Panc1 (cell line): Measurements from ENCODE around the gene CD46. TPM values are rescaled to one million over a fixed set of nuclear protein-coding genes. Genes with fewer than 3 reads are reported as not detected.

Source experiments
- ATAC-seq: fragments of 200-7000 bp; cut with Tn5 transposase; 2 replicates; pipeline ENCODE4 v1.9.1; 2020; ENCODE audit warnings: mild to moderate bottlenecking, moderate library complexity
- BruUV-seq: library from RNA; stranded (reverse); fragments of 400-500 nt; replicated peaks from 2 replicates; lab custom pipeline; 2021; lab: Mats Ljungman, UMichigan
- CTCF ChIA-PET: fragments of 300-600 bp; sonication (Branson Sonifier 250); formaldehyde crosslinking; loops from one replicate; lab custom pipeline; 2022; ENCODE audit warnings: antibody characterized with exemption; lab: Charles Lee
- POLR2A ChIA-PET: fragments of 300-600 bp; sonication (Branson Sonifier 250); formaldehyde crosslinking; loops from one replicate; lab custom pipeline; 2022; ENCODE audit warnings: antibody characterized with exemption; lab: Charles Lee
- DNase-seq: peaks from one replicate; pipeline ENCODE4 v3.0.0-alpha.2; 2010; ENCODE audit warnings: low read depth, low spot score
- H3K27ac ChIP-seq: 2 replicates; pipeline ENCODE4 v1.5.1; 2011; ENCODE audit warnings: mild to moderate bottlenecking, low read length, inconsistent platforms
- H3K27me3 ChIP-seq: fragments of 200-500 bp; sonication (Bioruptor generic); 2 replicates; pipeline ENCODE4 v1.6.0; 2014; ENCODE audit warnings: low read length, inconsistent platforms; ENCODE audit not compliant: control insufficient read depth, insufficient read depth
- H3K36me3 ChIP-seq: fragments of 200-500 bp; sonication (Bioruptor generic); 2 replicates; pipeline ENCODE4 v1.5.1; 2014; ENCODE audit warnings: inconsistent platforms, mild to moderate bottlenecking, low read length, moderate library complexity; ENCODE audit not compliant: control insufficient read depth, insufficient read depth
- H3K4me1 ChIP-seq: 2 replicates; pipeline ENCODE4 v1.5.1; 2011; ENCODE audit warnings: inconsistent platforms, mild to moderate bottlenecking, low read length, moderate library complexity; ENCODE audit not compliant: control insufficient read depth, insufficient read depth
- H3K4me3 ChIP-seq, 2 experiments: 2 replicates each; pipeline ENCODE4 v1.5.1; 2011 to 2012; ENCODE audit warnings: low read depth in 2 of 2, low read length in 2 of 2, mild to moderate bottlenecking in 2 of 2, inconsistent platforms in 1 of 2, moderate library complexity in 1 of 2
- H3K9me3 ChIP-seq: fragments of 200-500 bp; sonication (Bioruptor generic); 2 replicates; pipeline ENCODE4 v1.5.1; 2014; ENCODE audit warnings: low read depth, mild to moderate bottlenecking, inconsistent platforms, low read length, moderate library complexity; ENCODE audit not compliant: control insufficient read depth, insufficient read depth
- POLR2AphosphoS5 ChIP-seq: IDR thresholded peaks from 2 replicates; pipeline ENCODE4 v1.6.1; 2012; ENCODE audit warnings: mild to moderate bottlenecking, low read depth, low read length, moderate library complexity
- SIN3A ChIP-seq: IDR thresholded peaks from 2 replicates; pipeline ENCODE4 v1.6.1; 2012; ENCODE audit warnings: low read depth, mild to moderate bottlenecking, low read length, moderate library complexity, borderline replicate concordance; ENCODE audit not compliant: insufficient read depth
- TCF7L2 ChIP-seq: IDR thresholded peaks from 2 replicates; pipeline ENCODE4 v1.6.1; 2011; ENCODE audit warnings: mild to moderate bottlenecking, low read depth, low read length, inconsistent platforms
- in situ Hi-C: cut with HindIII; loops from 2 replicates; pipeline ENCODE4 v1.10.0; 2016; ENCODE audit warnings: low sequenced_read_pairs, low pct_unique_long_range_greater_than_20kb
- intact Hi-C: fragments of 100-400 bp; cut with micrococcal nuclease; formaldehyde crosslinking; loops from one replicate; pipeline ENCODE4 v1.10.0; 2022; ENCODE audit not compliant: unreplicated experiment
- total RNA-seq: library from RNA; stranded (reverse); gene quantifications from one replicate; pipeline ENCODE4 v1.2.1, GENCODE V29; 2021; ENCODE audit not compliant: unreplicated experiment
- TF ChIP-seq, protein P1 (sequence below): fragments of 450-650 bp; IDR thresholded peaks from 2 replicates; pipeline ENCODE4 v1.5.1; 2017; ENCODE audit warnings: mild to moderate bottlenecking
- TF ChIP-seq, protein P2 (sequence below), 2 experiments: IDR thresholded peaks; 2 replicates each; pipeline ENCODE4 v1.6.1; 2011 to 2012; ENCODE audit warnings: low read depth in 2 of 2, control low read depth in 1 of 2, low read length in 1 of 2, mild to moderate bottlenecking in 1 of 2, moderate library complexity in 1 of 2; ENCODE audit not compliant: insufficient read depth in 1 of 2

Gene CD46
- total RNA-seq, 1 experiment from 2014 or later: 128 TPM

DNA sequence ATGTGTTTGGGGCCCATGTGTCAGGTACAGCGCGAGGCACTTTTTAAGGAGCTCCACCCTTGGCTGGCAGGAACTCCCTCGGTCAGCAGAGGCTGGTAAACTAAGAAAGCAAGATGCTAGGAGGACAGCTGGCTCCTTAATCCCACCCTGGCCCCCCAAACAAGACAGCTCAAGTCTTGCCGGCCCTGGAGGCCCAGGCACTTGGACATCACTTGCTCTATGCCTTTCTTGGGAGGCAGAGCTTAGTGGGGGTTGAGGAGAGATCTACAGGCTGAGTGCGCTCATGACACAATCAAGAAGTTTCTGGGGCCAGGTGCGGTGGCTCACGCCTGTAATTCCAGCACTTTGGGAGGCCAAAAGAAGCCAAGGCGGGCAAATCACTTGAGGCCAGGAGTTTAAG, 80.9 kb downstream of the CD46 start:
- no peaks in the 10 kb centered on the region for H3K36me3 ChIP-seq
- intact Hi-C loops: no loop called here
- no peaks in the 10 kb centered on the region for H3K27me3 ChIP-seq
- CTCF ChIA-PET: no interaction called here
- POLR2A ChIA-PET: no interaction called here
- TF ChIP-seq, protein P1, sequence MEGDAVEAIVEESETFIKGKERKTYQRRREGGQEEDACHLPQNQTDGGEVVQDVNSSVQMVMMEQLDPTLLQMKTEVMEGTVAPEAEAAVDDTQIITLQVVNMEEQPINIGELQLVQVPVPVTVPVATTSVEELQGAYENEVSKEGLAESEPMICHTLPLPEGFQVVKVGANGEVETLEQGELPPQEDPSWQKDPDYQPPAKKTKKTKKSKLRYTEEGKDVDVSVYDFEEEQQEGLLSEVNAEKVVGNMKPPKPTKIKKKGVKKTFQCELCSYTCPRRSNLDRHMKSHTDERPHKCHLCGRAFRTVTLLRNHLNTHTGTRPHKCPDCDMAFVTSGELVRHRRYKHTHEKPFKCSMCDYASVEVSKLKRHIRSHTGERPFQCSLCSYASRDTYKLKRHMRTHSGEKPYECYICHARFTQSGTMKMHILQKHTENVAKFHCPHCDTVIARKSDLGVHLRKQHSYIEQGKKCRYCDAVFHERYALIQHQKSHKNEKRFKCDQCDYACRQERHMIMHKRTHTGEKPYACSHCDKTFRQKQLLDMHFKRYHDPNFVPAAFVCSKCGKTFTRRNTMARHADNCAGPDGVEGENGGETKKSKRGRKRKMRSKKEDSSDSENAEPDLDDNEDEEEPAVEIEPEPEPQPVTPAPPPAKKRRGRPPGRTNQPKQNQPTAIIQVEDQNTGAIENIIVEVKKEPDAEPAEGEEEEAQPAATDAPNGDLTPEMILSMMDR: no peak
- TF ChIP-seq POLR2AphosphoS5 (no peak), SIN3A (no peak), TCF7L2 (no peak)
- TF ChIP-seq, protein P2, sequence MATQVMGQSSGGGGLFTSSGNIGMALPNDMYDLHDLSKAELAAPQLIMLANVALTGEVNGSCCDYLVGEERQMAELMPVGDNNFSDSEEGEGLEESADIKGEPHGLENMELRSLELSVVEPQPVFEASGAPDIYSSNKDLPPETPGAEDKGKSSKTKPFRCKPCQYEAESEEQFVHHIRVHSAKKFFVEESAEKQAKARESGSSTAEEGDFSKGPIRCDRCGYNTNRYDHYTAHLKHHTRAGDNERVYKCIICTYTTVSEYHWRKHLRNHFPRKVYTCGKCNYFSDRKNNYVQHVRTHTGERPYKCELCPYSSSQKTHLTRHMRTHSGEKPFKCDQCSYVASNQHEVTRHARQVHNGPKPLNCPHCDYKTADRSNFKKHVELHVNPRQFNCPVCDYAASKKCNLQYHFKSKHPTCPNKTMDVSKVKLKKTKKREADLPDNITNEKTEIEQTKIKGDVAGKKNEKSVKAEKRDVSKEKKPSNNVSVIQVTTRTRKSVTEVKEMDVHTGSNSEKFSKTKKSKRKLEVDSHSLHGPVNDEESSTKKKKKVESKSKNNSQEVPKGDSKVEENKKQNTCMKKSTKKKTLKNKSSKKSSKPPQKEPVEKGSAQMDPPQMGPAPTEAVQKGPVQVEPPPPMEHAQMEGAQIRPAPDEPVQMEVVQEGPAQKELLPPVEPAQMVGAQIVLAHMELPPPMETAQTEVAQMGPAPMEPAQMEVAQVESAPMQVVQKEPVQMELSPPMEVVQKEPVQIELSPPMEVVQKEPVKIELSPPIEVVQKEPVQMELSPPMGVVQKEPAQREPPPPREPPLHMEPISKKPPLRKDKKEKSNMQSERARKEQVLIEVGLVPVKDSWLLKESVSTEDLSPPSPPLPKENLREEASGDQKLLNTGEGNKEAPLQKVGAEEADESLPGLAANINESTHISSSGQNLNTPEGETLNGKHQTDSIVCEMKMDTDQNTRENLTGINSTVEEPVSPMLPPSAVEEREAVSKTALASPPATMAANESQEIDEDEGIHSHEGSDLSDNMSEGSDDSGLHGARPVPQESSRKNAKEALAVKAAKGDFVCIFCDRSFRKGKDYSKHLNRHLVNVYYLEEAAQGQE (IDR thresholded peaks at IDR 0.05; ENCODE audit: insufficient read depth in 1 of 2, low read depth in 2 of 2, low read length in 1 of 2): no peak
- no TSS peak for BruUV-seq
- ATAC-seq (no peak), DNase-seq (no peak)
- no peak overlapping the region for H3K4me3 ChIP-seq
- H3K4me1 ChIP-seq: no peaks in the 10 kb centered on the region
- no peaks in the 10 kb centered on the region for H3K9me3 ChIP-seq
- H3K27ac ChIP-seq: no peak overlapping the region
- in situ Hi-C loops: no loop called here

DNA sequence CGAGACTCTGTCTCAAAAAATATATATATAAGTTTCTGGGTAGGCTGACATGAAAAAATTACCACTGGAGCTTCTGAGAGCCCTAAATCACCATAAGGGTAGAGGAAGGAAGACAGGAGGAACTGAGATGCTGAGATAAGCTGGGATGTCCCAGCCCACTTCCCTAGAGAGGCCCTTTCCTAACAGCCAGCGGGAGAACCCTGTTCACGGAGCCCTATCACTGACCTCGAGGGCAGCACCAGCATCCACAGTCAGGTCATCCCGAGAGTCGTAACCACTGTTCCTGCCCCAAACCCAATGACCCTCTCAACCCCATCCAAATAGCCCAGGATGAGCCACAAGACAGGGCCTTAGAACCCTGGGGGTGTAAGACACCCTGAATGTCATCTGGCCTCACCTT, 81.5 kb downstream of the CD46 start:
- no peak for ATAC-seq
- no peaks in the 10 kb centered on the region for H3K4me1 ChIP-seq
- H3K9me3 ChIP-seq: no peaks in the 10 kb centered on the region
- H3K4me3 ChIP-seq: no peak overlapping the region
- intact Hi-C loops: no loop called here
- H3K27ac ChIP-seq: no peak overlapping the region
- H3K36me3 ChIP-seq: no peaks in the 10 kb centered on the region
- ChIA-PET CTCF (interaction anchor here (1.2 kb wide), 1 partner anchor 21 kb away, joined by 3 read pairs; no protein-coding TSS in a partner anchor), POLR2A (no interaction called here)
- H3K27me3 ChIP-seq: no peaks in the 10 kb centered on the region
- in situ Hi-C loops: no loop called here
- TF ChIP-seq POLR2AphosphoS5: no peak
- no peak for TF ChIP-seq TCF7L2
- TF ChIP-seq, protein P1: no peak
- no peak for TF ChIP-seq SIN3A
- TF ChIP-seq, protein P2 (IDR thresholded peaks at IDR 0.05; ENCODE audit: insufficient read depth in 1 of 2, low read depth in 2 of 2, low read length in 1 of 2): no peak
- BruUV-seq: no TSS peak
- DNase-seq: no peak
